GM19438 (cell line): Measurements from ENCODE around the gene CDK6.

Experiments used
- ATAC-seq: cut with Tn5 transposase; IDR thresholded peaks from one replicate; pipeline ENCODE4 v1.9.1; 2021; ENCODE audit warnings: low read depth; ENCODE audit not compliant: unreplicated experiment

Gene CDK6

DNA sequence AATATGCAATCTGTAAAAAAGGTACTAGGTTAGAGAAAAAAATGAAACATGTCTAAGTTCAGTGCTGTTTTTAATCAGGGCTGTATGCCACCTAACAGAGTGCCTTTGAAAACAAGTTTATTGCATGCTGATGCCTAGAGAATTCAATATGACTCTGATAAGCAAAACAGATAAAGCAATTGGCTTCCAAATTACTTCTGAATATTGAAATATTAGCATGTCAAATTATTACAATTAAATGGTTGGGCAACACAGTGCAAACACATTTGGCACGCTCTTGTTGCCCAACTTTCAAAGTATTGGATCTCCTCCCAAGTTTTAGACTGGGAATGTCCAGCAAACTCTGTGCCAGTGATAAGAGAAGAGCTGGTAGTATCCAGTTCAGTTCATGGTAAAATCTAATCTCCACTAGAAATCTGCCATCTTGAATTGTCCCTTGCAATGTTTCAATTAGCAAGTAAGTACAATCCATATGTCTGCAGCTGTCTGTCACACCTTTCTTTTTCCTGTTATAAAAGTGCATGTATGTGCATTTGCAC, 181.0 kb downstream of the CDK6 start:
- no peak for ATAC-seq

DNA sequence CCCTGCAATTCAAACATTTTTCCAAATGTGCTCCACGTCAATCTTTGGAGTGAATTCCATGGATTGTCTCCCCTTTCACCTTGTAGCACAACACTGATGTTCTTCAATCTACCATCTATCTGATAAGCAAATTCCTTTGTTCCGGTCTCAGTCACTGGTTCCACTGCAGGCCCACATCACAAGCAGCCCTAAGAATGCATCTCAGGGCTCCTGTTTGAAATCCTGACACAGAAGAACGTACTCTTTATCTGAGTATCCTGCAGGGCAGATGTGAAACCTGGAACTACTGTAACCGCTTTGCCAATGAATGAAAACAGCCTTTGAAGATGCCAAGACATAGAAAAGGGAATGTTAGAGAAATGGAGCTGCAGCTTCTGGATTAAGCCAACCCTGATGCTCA, 183.2 kb downstream of the CDK6 start:
- ATAC-seq: no peak

DNA sequence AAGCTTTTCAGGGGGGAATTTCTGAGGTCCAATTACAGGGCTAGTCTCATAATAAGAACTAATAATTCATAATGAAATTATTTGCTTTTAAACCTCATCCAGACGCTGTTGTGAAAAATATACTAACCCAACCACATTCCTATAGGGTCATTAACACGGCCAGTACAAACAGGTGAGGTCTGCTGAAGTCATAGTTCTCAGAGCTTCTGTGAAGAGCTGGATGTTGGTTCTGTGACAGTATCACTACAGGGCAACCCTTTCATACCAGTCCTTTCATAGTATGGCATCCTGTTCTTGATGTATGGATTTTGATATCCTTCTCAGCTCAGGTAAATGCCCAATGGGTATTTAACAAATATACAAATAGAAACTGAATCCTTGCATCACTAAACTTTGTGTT, 183.8 kb downstream of the CDK6 start:
- no peak for ATAC-seq

DNA sequence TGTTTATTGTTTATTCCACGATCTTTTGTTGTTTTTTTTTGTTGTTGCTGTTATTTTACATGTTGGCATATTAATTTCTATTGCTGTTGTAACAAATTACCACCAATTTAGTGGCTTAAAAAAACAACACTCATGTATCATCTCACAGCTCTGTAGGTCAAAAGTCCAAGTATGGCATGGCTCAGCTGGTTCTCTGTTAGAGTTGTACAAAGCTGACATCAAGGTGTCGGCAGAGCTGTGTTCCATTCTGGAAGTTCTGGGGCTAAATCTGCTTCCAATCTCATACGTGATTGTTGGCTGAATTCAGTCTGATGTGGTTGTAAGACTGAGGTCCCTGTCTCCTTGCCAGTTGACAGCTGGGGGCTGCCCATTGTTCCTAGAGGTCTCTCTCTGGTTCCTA, 186.0 kb downstream of the CDK6 start:
- ATAC-seq: no peak

- ATAC-seq: no peak
These were observed 188.3 kb downstream of the CDK6 start for GRCh38 chr7:92648067-92648466.

DNA sequence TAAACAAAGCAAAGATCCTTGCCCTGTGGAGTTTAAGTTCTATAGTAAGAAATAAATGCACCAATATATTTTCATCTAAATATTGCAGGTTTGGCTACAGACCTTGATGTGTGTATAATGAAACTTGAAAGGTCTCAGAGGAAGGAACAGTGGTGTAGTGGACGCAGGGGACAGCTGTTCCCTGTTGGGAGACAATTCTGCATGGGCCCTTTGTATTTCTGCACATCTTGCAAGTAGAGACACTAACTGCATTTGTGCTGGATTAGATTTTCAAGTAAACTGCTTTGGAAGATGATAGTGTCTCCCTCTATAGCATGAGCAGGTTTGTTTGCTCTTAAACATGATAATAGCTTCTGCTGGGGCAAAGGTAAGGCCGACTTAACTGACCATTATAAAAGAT, 188.7 kb downstream of the CDK6 start:
- no peak for ATAC-seq

DNA sequence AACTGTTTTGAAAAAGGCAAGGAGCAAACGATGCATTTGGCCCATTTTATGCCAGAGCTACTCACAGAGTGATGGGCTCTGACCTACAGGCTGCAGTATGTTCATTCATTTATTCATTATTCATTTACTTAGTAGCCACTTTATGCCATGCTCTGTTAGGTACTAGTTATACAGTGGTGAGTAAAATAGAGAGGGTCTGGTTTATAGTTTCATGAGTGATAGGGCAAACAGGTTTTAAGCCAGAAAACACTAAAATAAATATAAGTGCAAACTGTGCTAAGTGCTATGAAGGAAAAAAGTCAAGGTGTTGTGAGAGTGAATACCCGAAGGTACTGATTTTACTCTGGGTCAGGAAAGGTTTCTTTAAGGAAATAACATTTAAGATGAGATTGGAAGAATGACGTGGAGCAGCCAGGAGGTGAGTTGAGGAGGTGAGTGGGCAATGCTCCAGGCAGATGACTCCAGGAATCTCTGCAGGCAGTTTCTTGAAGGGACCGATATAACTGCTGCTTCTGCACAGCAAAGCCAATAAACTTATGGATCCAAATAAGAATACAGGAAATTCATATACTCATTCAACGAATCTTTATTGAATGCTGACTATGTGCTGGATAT, 189.3 kb downstream of the CDK6 start:
- peak; percentile 55 for ATAC-seq

DNA sequence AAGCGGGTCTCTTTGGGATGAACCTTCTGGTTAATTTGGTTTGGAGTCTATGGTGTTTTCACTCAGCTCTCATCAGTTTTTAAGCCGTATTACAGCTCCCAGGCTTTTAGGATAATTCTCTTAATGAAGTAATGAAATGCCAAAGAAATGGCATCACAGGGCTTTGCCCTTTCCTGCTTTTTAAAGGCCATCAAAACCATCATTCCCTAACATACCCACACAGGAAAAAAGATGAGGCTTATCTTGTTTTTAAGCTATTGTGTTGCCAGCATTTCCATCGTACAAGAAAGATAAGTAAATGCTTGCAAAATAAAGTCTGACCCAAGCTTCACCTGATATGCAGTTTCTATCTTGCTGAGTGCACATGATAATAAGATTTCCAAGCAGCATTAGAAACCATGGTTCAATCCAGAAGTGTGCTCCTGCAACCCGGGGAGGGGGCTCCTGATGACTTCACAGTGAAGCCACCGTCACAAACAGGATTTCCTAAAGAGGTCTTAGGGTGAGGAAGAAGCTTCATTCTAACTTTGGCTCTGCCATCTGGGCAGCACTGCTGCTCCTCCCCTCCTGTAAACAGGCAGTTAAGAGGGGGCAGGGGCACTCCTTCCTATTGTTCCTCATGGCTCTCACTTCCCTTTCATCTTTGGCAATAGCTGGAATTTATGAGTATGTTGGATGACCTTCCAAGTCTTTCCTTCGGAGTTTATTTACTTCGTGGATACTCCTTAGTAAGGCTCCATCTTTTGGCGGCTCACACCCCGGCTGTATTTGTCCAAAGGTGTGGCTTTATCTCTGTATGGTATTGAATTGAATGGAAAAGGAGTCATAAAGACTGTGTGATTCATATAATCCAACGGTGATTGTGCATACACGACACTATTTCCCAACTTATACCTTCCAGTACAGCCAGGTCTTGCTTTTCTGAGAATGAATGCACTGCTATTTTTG, 191.0 kb downstream of the CDK6 start:
- no peak for ATAC-seq

DNA sequence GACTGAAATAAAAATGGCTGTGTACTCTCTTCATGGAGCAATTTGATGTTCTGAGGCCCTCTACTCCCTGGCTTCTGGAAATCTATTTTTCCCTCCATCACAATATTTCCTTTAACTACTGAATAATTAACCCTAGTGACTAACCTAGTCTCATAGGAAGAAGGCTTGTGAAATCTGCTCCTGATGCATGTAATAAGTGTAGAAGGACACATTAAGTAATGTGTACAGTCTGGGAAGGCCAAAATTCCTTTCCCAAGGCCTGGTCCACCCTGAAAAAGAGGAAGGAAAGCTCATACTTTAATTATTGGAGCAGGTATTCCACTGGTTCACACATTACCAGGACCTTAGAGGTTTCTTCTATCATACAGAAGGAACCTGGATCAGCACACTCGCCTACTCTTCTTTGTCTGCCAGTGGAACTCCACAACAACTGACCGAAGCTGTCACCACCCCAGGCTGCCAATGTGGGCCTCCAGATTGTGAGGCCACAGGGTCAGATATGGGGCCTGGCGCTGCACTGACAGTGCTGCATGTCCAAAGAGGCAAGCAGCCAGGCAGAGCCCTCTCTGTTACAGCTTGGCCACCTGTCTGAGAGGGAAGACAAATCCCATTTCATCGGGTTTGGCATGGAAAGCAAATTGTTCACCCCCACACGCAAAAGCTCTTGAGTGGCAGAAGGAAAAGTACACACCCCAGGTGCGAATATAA, 191.8 kb downstream of the CDK6 start:
- no peak for ATAC-seq

- no peak for ATAC-seq
These were observed 192.6 kb downstream of the CDK6 start for GRCh38 chr7:92643821-92644220.

GRCh38 chr7:92641921-92642511, 194.4 kb downstream of the CDK6 start:
- ATAC-seq: peak; percentile 71

GRCh38 chr7:92639966-92640365, 196.4 kb downstream of the CDK6 start:
- ATAC-seq: no peak

GRCh38 chr7:92639213-92639896, 197.0 kb downstream of the CDK6 start:
- ATAC-seq: no peak

- no peak for ATAC-seq
These were observed 200.3 kb downstream of the CDK6 start for GRCh38 chr7:92636018-92636560.

- no peak for ATAC-seq
These were observed 200.8 kb downstream of the CDK6 start for GRCh38 chr7:92635538-92635937.

- peak; percentile 20 for ATAC-seq
These were observed 201.4 kb downstream of the CDK6 start for GRCh38 chr7:92634924-92635519.

DNA sequence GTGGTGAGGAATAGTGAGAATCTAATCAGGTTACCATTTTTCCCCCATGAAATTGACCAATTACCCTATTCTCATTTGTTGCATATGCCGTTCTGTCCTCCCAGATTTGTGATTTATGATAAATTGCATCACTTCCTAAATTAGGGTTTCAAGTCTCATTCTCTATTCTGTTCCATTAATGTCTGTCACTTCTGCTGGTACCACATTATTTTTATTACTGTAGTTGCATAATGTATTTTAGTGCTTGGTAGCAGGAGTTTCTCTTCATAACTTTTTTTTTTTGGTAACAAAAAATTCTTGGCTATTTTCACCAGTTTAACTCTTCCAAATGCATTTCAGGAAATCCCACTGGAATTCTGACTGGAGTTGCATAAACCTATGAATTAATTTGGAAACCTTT, 202.2 kb downstream of the CDK6 start:
- no peak for ATAC-seq

- ATAC-seq: no peak
These were observed 203.0 kb downstream of the CDK6 start for GRCh38 chr7:92633211-92633906.

- no peak for ATAC-seq
These were observed 203.6 kb downstream of the CDK6 start for GRCh38 chr7:92632791-92633190.
